ENCODE results near the gene GPX4.

- TF ChIP-seq, protein P1, sequence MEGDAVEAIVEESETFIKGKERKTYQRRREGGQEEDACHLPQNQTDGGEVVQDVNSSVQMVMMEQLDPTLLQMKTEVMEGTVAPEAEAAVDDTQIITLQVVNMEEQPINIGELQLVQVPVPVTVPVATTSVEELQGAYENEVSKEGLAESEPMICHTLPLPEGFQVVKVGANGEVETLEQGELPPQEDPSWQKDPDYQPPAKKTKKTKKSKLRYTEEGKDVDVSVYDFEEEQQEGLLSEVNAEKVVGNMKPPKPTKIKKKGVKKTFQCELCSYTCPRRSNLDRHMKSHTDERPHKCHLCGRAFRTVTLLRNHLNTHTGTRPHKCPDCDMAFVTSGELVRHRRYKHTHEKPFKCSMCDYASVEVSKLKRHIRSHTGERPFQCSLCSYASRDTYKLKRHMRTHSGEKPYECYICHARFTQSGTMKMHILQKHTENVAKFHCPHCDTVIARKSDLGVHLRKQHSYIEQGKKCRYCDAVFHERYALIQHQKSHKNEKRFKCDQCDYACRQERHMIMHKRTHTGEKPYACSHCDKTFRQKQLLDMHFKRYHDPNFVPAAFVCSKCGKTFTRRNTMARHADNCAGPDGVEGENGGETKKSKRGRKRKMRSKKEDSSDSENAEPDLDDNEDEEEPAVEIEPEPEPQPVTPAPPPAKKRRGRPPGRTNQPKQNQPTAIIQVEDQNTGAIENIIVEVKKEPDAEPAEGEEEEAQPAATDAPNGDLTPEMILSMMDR (IDR thresholded peaks at IDR 0.05): no peak
- TF ChIP-seq EP300 (IDR thresholded peaks at IDR 0.05; ENCODE audit: borderline replicate concordance in 1 of 2, low read depth in 1 of 2, low read length in 1 of 2): no peak
- no peak for TF ChIP-seq POLR2AphosphoS5 (IDR thresholded peaks at IDR 0.05; ENCODE audit: low read depth, low read length)
- no peak for TF ChIP-seq RCOR1 (IDR thresholded peaks at IDR 0.05; ENCODE audit: low read length)
These were observed 21.4 kb upstream of the GPX4 start for GRCh38 chr19:1082165-1082927.
